ENCODE results near the gene EGFL7. TPM values are rescaled to one million over a fixed set of nuclear protein-coding genes. Genes with fewer than 3 reads are reported as not detected.

The EGFL7 gene
- polyA plus RNA-seq, 1 of the 3 experiments (the other 2 are of a cell fraction): 43.0 TPM

DNA sequence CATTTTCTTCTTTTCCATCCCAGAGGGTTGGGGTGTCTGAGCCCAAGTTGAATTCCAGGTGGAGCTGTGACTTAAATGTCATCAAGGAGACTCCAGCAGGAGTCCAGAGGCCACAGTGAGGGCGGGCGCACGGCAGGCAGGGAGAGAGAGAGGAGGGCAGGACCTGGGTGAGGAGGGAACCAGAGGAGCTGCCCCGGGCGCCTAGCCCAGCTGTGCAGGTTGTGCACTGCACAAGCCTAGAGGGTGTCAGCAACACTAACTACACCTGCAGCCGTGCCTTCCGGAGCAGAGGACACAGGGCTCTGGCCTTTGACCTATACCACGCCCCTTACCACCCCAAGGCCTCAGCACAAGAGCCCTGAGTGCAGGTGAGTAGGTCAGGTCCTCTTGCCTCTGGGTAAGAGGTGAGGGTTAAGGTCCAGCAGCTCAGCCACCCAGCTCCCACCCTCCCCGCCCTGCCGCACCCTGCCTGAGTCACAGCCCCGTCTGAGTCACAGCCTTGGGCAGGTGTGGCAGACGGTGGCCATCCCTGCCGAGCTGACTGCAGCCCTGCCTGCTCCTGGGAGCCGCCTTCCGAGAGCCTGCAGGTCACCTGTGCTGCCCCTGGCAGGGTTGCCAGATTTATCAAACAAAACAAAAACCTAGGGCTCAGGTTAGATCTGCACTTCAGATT lies 30.9 kb downstream of the EGFL7 start:
- no peak for TF ChIP-seq ELF1 (IDR thresholded peaks at IDR 0.05)
- TF ChIP-seq FOSL2 (IDR thresholded peaks at IDR 0.05; ENCODE audit: borderline replicate concordance, low read depth): peak; percentile 39; the same call in 1 of the 2 replicates
- 86% methylated on average over 5 of the region's 15 CpGs for WGBS (ENCODE audit: low lambda C conversion rate)
- Histone ChIP-seq H3K27ac (ENCODE audit: low read depth in 2 of 2, low read length in 1 of 2) (no peak overlapping the region; a peak in 1 of 4 replicates), H3K4me2 (no peak overlapping the region), H3K9me2 (no peaks in the 10 kb centered on the region), H3K9ac (no peak overlapping the region), H2AFZ (ENCODE audit: low read depth) (no peak overlapping the region), H3K4me1 (ENCODE audit: control insufficient read depth in 1 of 2, insufficient read depth in 2 of 2, low read depth in 1 of 2, low read length in 1 of 2) (peaks cover 0 to 27% of the 10 kb centered on the region in 2 experiments; a peak in 1 of 4 replicates), H3F3A (replicated peaks; ENCODE audit: insufficient read depth) (no peaks in the 10 kb centered on the region), H4K20me1 (ENCODE audit: insufficient read depth) (no peaks in the 10 kb centered on the region), H3K4me3 (ENCODE audit: low read depth in 2 of 2, low read length in 1 of 2) (no peak overlapping the region), H3K9me3 (no peaks in the 10 kb centered on the region), H3K36me3 (replicated peaks in 1 of 2; ENCODE audit: control insufficient read depth in 1 of 2, insufficient read depth in 2 of 2, low read length in 1 of 2) (no peaks in the 10 kb centered on the region), H3K27me3 (ENCODE audit: insufficient read depth) (no peaks in the 10 kb centered on the region), H3K79me2 (ENCODE audit: insufficient read depth) (no peaks in the 10 kb centered on the region)
- ChIA-PET POLR2A (no interaction called here), CTCF (interaction anchor here (0.9 to 3.2 kb wide), 5 partner anchors 9 to 205 kb away, joined by 3 to 8 read pairs (median 5); no protein-coding TSS in a partner anchor)
- DNase-seq: no peak

DNA sequence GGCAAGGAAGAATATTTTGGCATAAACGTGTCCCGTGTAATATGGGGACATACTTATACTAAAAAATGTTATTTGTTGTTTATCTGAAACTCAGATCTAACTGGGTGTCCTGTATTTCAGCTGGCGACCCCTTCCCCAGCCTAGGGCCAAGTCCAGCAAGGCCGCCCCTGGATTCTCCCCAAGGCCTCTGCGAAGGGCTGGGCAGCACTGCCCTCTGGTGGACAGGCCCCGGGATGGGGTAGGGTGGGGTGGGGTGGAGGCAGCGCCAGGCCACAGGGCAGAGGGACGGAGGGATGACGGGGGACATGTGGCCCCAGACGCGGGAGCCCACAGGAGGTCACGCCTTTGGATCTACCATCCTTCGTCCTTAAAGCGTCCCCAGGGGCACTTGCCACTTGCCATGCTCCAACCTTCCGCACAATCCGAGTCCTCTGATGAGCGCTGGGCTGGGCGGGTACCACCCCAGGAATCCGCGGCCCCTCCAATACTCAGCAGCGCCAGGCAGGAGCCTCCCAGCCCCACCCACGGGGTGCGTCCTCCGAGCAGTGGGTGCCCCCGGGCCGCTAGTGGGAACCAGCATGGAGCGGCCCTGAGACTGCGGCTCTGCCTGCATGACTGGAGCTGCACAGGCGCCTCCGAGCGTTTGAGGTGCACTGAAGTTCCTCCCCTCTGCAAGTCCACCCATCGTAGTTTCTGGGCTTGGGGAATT lies 31.6 kb downstream of the EGFL7 start:
- no peaks in the 10 kb centered on the region for H3F3A ChIP-seq (replicated peaks; ENCODE audit: insufficient read depth)
- H3K9ac ChIP-seq: no peak overlapping the region
- no peak overlapping the region for H2AFZ ChIP-seq (ENCODE audit: low read depth)
- no peak overlapping the region; a peak in 1 of 4 replicates for H3K27ac ChIP-seq (ENCODE audit: low read depth in 2 of 2, low read length in 1 of 2)
- H3K27me3 ChIP-seq (ENCODE audit: insufficient read depth): no peaks in the 10 kb centered on the region
- peaks cover 0 to 27% of the 10 kb centered on the region in 2 experiments; a peak in 1 of 4 replicates for H3K4me1 ChIP-seq (ENCODE audit: control insufficient read depth in 1 of 2, insufficient read depth in 2 of 2, low read depth in 1 of 2, low read length in 1 of 2)
- H3K9me3 ChIP-seq: no peaks in the 10 kb centered on the region
- no peak overlapping the region for H3K4me3 ChIP-seq (ENCODE audit: low read depth in 2 of 2, low read length in 1 of 2)
- WGBS (ENCODE audit: low lambda C conversion rate): 57% methylated on average over 27 of the region's 32 CpGs
- H3K36me3 ChIP-seq (replicated peaks in 1 of 2; ENCODE audit: control insufficient read depth in 1 of 2, insufficient read depth in 2 of 2, low read length in 1 of 2): no peaks in the 10 kb centered on the region
- CTCF ChIA-PET: interaction anchor here (0.8 to 4.2 kb wide), 11 partner anchors 8 to 210 kb away, joined by 3 to 18 read pairs (median 5); partner anchors contain the start of genes AGPAT2 and LCN8
- peak; percentile 92 for DNase-seq
- H3K79me2 ChIP-seq (ENCODE audit: insufficient read depth): no peaks in the 10 kb centered on the region
- POLR2A ChIA-PET: no interaction called here
- no peaks in the 10 kb centered on the region for H4K20me1 ChIP-seq (ENCODE audit: insufficient read depth)
- H3K4me2 ChIP-seq: no peak overlapping the region
- TF ChIP-seq, protein P1, sequence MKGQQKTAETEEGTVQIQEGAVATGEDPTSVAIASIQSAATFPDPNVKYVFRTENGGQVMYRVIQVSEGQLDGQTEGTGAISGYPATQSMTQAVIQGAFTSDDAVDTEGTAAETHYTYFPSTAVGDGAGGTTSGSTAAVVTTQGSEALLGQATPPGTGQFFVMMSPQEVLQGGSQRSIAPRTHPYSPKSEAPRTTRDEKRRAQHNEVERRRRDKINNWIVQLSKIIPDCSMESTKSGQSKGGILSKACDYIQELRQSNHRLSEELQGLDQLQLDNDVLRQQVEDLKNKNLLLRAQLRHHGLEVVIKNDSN (IDR thresholded peaks at IDR 0.05; ENCODE audit: borderline replicate concordance, low read depth): no peak
- TF ChIP-seq, protein P2, sequence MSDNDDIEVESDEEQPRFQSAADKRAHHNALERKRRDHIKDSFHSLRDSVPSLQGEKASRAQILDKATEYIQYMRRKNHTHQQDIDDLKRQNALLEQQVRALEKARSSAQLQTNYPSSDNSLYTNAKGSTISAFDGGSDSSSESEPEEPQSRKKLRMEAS (IDR thresholded peaks at IDR 0.05; ENCODE audit: low read depth): no peak
- TF ChIP-seq, protein P3, sequence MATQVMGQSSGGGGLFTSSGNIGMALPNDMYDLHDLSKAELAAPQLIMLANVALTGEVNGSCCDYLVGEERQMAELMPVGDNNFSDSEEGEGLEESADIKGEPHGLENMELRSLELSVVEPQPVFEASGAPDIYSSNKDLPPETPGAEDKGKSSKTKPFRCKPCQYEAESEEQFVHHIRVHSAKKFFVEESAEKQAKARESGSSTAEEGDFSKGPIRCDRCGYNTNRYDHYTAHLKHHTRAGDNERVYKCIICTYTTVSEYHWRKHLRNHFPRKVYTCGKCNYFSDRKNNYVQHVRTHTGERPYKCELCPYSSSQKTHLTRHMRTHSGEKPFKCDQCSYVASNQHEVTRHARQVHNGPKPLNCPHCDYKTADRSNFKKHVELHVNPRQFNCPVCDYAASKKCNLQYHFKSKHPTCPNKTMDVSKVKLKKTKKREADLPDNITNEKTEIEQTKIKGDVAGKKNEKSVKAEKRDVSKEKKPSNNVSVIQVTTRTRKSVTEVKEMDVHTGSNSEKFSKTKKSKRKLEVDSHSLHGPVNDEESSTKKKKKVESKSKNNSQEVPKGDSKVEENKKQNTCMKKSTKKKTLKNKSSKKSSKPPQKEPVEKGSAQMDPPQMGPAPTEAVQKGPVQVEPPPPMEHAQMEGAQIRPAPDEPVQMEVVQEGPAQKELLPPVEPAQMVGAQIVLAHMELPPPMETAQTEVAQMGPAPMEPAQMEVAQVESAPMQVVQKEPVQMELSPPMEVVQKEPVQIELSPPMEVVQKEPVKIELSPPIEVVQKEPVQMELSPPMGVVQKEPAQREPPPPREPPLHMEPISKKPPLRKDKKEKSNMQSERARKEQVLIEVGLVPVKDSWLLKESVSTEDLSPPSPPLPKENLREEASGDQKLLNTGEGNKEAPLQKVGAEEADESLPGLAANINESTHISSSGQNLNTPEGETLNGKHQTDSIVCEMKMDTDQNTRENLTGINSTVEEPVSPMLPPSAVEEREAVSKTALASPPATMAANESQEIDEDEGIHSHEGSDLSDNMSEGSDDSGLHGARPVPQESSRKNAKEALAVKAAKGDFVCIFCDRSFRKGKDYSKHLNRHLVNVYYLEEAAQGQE (IDR thresholded peaks at IDR 0.05; ENCODE audit: low read depth, low read length): no peak
- TF ChIP-seq RAD21 (IDR thresholded peaks at IDR 0.05; ENCODE audit: low read length) (peak; percentile 61), RFX5 (IDR thresholded peaks at IDR 0.05; ENCODE audit: low read length) (no peak), NRF1 (IDR thresholded peaks at IDR 0.05; ENCODE audit: low read depth, low read length) (no peak), POLR2AphosphoS5 (IDR thresholded peaks at IDR 0.05; ENCODE audit: low read depth, low read length) (no peak), SMC3 (IDR thresholded peaks at IDR 0.05; ENCODE audit: low read depth, low read length) (peak; percentile 33)
- TF ChIP-seq, protein P4, sequence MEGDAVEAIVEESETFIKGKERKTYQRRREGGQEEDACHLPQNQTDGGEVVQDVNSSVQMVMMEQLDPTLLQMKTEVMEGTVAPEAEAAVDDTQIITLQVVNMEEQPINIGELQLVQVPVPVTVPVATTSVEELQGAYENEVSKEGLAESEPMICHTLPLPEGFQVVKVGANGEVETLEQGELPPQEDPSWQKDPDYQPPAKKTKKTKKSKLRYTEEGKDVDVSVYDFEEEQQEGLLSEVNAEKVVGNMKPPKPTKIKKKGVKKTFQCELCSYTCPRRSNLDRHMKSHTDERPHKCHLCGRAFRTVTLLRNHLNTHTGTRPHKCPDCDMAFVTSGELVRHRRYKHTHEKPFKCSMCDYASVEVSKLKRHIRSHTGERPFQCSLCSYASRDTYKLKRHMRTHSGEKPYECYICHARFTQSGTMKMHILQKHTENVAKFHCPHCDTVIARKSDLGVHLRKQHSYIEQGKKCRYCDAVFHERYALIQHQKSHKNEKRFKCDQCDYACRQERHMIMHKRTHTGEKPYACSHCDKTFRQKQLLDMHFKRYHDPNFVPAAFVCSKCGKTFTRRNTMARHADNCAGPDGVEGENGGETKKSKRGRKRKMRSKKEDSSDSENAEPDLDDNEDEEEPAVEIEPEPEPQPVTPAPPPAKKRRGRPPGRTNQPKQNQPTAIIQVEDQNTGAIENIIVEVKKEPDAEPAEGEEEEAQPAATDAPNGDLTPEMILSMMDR (IDR thresholded peaks at IDR 0.05): peak; percentile 62
- no peaks in the 10 kb centered on the region for H3K9me2 ChIP-seq

All from SK-N-SH (cell line).